Endothelial cell of umbilical vein (primary cell): Measurements from ENCODE around the gene PCLO. TPM values are rescaled to one million over a fixed set of nuclear protein-coding genes. Genes with fewer than 3 reads are reported as not detected.

Experiments used
- BruUV-seq: library from RNA; stranded (reverse); fragments of 400-500 nt; replicated peaks from 2 replicates; lab custom pipeline; 2021; lab: Mats Ljungman, UMichigan
- CTCF ChIA-PET: fragments of 300-600, 350-600 bp; sonication (Branson Sonifier 250); formaldehyde crosslinking; loops from one replicate; lab custom pipeline; 2021; ENCODE audit warnings: antibody characterized with exemption, inconsistent platforms; lab: Charles Lee
- POLR2A ChIA-PET: fragments of 300-600, 350-600 bp; sonication (Branson Sonifier 250); formaldehyde crosslinking; loops from one replicate; lab custom pipeline; 2021; ENCODE audit warnings: antibody characterized with exemption, inconsistent platforms; lab: Charles Lee
- DNase-seq: peaks from one replicate; pipeline ENCODE4 v3.0.0-alpha.2; 2011; ENCODE audit warnings: low read depth, low spot score
- FAIRE-seq: peaks from 2 replicates; lab custom pipeline; 2011; peaks lifted over from hg19 to GRCh38; lab: Jason Lieb, UNC
- H2AFZ ChIP-seq: 2 replicates; pipeline ENCODE4 v1.6.0; 2012; ENCODE audit warnings: low read depth, low read length, control low read depth, inconsistent platforms
- H3K27ac ChIP-seq: 2 replicates; pipeline ENCODE4 v1.5.1; 2011; ENCODE audit warnings: low read depth, mild to moderate bottlenecking, control low read depth, low read length, moderate library complexity; ENCODE audit not compliant: insufficient read depth
- H3K27me3 ChIP-seq, 2 experiments: 2 replicates each; pipeline versions ENCODE4 v1.6.0 to v1.6.1; 2011; ENCODE audit warnings: low read length in 2 of 2, mixed read lengths in 1 of 2; ENCODE audit not compliant: control insufficient read depth in 2 of 2, insufficient read depth in 2 of 2
- H3K36me3 ChIP-seq, 2 experiments: 2 replicates in 1 of 2; 3 replicates in 1 of 2; pipeline ENCODE4 v1.5.1; 2011; ENCODE audit warnings: low read length in 2 of 2, mild to moderate bottlenecking in 1 of 2, moderate library complexity in 1 of 2; ENCODE audit not compliant: control insufficient read depth in 2 of 2, insufficient read depth in 2 of 2; ENCODE audit errors: extremely low read depth in 1 of 2
- H3K4me1 ChIP-seq: 3 replicates; pipeline ENCODE4 v1.5.1; 2011; ENCODE audit warnings: mild to moderate bottlenecking, low read length; ENCODE audit not compliant: control insufficient read depth, insufficient read depth; ENCODE audit errors: extremely low read depth
- H3K4me2 ChIP-seq: 2 replicates; pipeline ENCODE4 v1.6.1; 2011; ENCODE audit warnings: low read length, control low read depth, mixed read lengths; ENCODE audit not compliant: insufficient read depth
- H3K4me3 ChIP-seq, 3 experiments: fragments of 200-600 bp in 1 of 3; sonication (generic), shearing (Covaris generic) in 1 of 3; replicated peaks in 1 of 3; 2 replicates each; pipeline ENCODE4 v1.5.1; 2011 to 2016; ENCODE audit warnings: control low read depth in 3 of 3, low read length in 3 of 3, mild to moderate bottlenecking in 2 of 3, inconsistent platforms in 1 of 3, low read depth in 1 of 3, moderate library complexity in 1 of 3; ENCODE audit not compliant: insufficient read depth in 1 of 3
- H3K79me2 ChIP-seq: 2 replicates; pipeline ENCODE4 v1.6.0; 2012; ENCODE audit warnings: low read length, inconsistent platforms; ENCODE audit not compliant: control insufficient read depth, insufficient read depth
- H3K9ac ChIP-seq: replicated peaks from 2 replicates; pipeline ENCODE3; 2011; ENCODE audit warnings: low read length, control low read depth; ENCODE audit not compliant: insufficient read depth; ENCODE audit errors: extremely low read depth
- H3K9me1 ChIP-seq: replicated peaks from 3 replicates; pipeline ENCODE4 v1.6.0; 2011; ENCODE audit warnings: mild to moderate bottlenecking, low read length; ENCODE audit not compliant: control insufficient read depth, insufficient read depth; ENCODE audit errors: extremely low read depth
- H3K9me3 ChIP-seq: replicated peaks from 2 replicates; pipeline ENCODE4 v1.5.1; 2012; ENCODE audit warnings: low read length, inconsistent platforms; ENCODE audit not compliant: control insufficient read depth, insufficient read depth
- H4K20me1 ChIP-seq: replicated peaks from 2 replicates; pipeline ENCODE3; 2011; ENCODE audit warnings: mild to moderate bottlenecking, low read length; ENCODE audit not compliant: control insufficient read depth, insufficient read depth; ENCODE audit errors: extremely low read depth
- EZH2 ChIP-seq: IDR thresholded peaks from 2 replicates; pipeline ENCODE4 v1.6.1; 2012; ENCODE audit warnings: borderline replicate concordance, low read depth, mild to moderate bottlenecking, moderate library complexity, low read length, inconsistent platforms; ENCODE audit not compliant: severe bottlenecking
- FOS ChIP-seq: IDR thresholded peaks from 2 replicates; pipeline ENCODE4 v1.6.1; 2011; ENCODE audit warnings: mild to moderate bottlenecking, low read length, moderate library complexity, borderline replicate concordance; ENCODE audit not compliant: insufficient read depth
- GATA2 ChIP-seq: IDR thresholded peaks from 2 replicates; pipeline ENCODE4 v1.7.0; 2011; ENCODE audit warnings: low read depth, mild to moderate bottlenecking, moderate library complexity, mixed read lengths, low read length; ENCODE audit not compliant: insufficient read length, insufficient read depth
- JUN ChIP-seq: IDR thresholded peaks from 2 replicates; pipeline ENCODE4 v1.6.1; 2011; ENCODE audit warnings: borderline replicate concordance, low read depth; ENCODE audit not compliant: insufficient read length, insufficient read depth
- MYC ChIP-seq: IDR thresholded peaks from one replicate; pipeline ENCODE4 v1.6.1; 2011; ENCODE audit warnings: mild to moderate bottlenecking, low read depth, low read length
- POLR2A ChIP-seq: IDR thresholded peaks from 2 replicates; pipeline ENCODE4 v1.6.1; 2012; ENCODE audit warnings: low read depth, mild to moderate bottlenecking, control low read depth, low read length
- POLR2AphosphoS5 ChIP-seq: IDR thresholded peaks from 2 replicates; pipeline ENCODE4 v1.6.1; 2012; ENCODE audit warnings: low read depth, mild to moderate bottlenecking, control low read depth, low read length, moderate library complexity; ENCODE audit not compliant: insufficient read depth
- dilution Hi-C: fragments of 300-500 bp; cut with MboI; formaldehyde crosslinking; loops from one replicate; pipeline ENCODE4 v1.15.0; 2019; ENCODE audit warnings: low sequenced_read_pairs; ENCODE audit not compliant: extremely low pct_ligation_motif_present
- intact Hi-C: fragments of 100-400 bp; cut with micrococcal nuclease; formaldehyde crosslinking; loops from one replicate; pipeline ENCODE4 v1.10.0; 2022
- polyA plus RNA-seq, 4 experiments: library from polyadenylated mRNA; depleted of rRNA in 3 of 4; stranded (reverse) in 3 of 4; unstranded in 1 of 4; fragments of >200 nt; gene quantifications; 2 replicates each; pipeline versions ENCODE4 v1.2.1 to v1.2.3, GENCODE V29; 2011 to 2012; ENCODE audit warnings: missing spikeins in 1 of 4
- total RNA-seq: library from RNA; stranded (reverse); gene quantifications from 2 replicates; pipeline ENCODE4 v1.2.3, GENCODE V29; 2021
- TF ChIP-seq, protein P1 (sequence below), 2 donors: IDR thresholded peaks; 1 replicate in 1 of 2; 2 replicates in 1 of 2; pipeline ENCODE4 v1.5.1; 2011; ENCODE audit warnings: low read length in 2 of 2, mild to moderate bottlenecking in 2 of 2, moderate library complexity in 2 of 2, control low read depth in 1 of 2, inconsistent platforms in 1 of 2, low read depth in 1 of 2; ENCODE audit not compliant: insufficient read depth in 1 of 2; ENCODE audit errors: extremely low read depth in 1 of 2
- TF ChIP-seq, protein P2 (sequence below): IDR thresholded peaks from 2 replicates; pipeline ENCODE4 v1.6.1; 2011; ENCODE audit not compliant: insufficient read depth, insufficient read length

Gene PCLO
- total and polyA plus RNA-seq, 2 donors (not counting 3 experiments of a cell fraction or from before 2014, with no cell fraction given): 0.04 to 0.75 TPM

DNA sequence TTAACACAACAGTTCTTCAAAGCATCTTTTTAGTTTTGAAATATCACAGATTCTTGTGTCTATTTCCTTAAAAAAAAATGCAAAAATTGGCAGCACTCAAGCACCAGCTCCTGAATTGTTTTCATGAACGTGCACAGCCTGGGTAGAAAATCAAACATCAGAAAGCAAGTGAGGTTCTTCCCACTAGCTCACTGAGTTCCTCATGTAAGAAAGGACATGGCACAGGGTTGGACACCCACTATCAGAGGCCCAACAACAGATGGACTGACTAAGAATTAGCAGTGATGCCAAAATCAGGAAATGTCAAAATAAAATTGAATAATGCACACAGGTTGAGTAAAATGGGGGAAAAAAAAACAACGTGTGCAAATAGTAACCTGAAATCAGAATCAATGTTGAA lies 146.8 kb downstream of the PCLO start:
- no peaks in the 10 kb centered on the region for H3K4me1 ChIP-seq
- H3K79me2 ChIP-seq: no peaks in the 10 kb centered on the region
- no peaks in the 10 kb centered on the region for H3K27me3 ChIP-seq
- POLR2A ChIA-PET: interaction anchor here (0.6 kb wide), 1 partner anchor 1710 kb away, joined by 3 read pairs; no protein-coding TSS in a partner anchor
- BruUV-seq: no TSS peak
- H3K9ac ChIP-seq: no peak overlapping the region
- dilution Hi-C loops: no loop called here
- DNase-seq: no peak
- TF ChIP-seq GATA2 (no peak), MYC (no peak), FOS (no peak), POLR2A (no peak)
- TF ChIP-seq, protein P1, sequence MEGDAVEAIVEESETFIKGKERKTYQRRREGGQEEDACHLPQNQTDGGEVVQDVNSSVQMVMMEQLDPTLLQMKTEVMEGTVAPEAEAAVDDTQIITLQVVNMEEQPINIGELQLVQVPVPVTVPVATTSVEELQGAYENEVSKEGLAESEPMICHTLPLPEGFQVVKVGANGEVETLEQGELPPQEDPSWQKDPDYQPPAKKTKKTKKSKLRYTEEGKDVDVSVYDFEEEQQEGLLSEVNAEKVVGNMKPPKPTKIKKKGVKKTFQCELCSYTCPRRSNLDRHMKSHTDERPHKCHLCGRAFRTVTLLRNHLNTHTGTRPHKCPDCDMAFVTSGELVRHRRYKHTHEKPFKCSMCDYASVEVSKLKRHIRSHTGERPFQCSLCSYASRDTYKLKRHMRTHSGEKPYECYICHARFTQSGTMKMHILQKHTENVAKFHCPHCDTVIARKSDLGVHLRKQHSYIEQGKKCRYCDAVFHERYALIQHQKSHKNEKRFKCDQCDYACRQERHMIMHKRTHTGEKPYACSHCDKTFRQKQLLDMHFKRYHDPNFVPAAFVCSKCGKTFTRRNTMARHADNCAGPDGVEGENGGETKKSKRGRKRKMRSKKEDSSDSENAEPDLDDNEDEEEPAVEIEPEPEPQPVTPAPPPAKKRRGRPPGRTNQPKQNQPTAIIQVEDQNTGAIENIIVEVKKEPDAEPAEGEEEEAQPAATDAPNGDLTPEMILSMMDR (IDR thresholded peaks at IDR 0.05; ENCODE audit: extremely low read depth in 1 of 2, insufficient read depth in 1 of 2, low read depth in 1 of 2, low read length in 2 of 2): no peak
- no peaks in the 10 kb centered on the region for H3K9me3 ChIP-seq
- no peak overlapping the region for H3K27ac ChIP-seq
- CTCF ChIA-PET: no interaction called here
- H3K4me3 ChIP-seq: no peak overlapping the region
- H3K9me1 ChIP-seq: no peaks in the 10 kb centered on the region
- intact Hi-C loops: no loop called here
- no peak overlapping the region for H3K4me2 ChIP-seq
- no peaks in the 10 kb centered on the region for H4K20me1 ChIP-seq
- H2AFZ ChIP-seq: no peak overlapping the region
- H3K36me3 ChIP-seq: no peaks in the 10 kb centered on the region
- no peak for FAIRE-seq

DNA sequence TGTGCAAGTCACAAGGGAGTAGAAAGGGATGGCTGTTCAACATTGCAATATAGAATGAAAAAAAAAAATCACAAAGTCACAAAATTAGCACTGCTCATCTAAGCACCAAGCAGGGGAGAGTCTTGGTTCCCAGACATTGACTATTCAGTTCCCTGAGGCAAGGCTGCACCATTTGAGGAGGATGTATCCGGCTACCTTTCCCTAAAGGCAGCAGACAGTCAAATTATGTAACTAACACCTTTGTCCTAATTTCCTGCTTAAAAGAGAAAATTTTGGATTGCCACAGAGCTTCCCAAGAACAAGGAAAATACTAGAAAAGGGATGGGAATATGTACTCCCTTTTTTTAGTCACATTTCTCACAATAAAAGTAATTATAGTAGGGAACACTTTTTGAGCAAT lies 148.1 kb downstream of the PCLO start:
- BruUV-seq: no TSS peak
- Histone ChIP-seq H2AFZ (no peak overlapping the region), H3K36me3 (no peaks in the 10 kb centered on the region), H3K9me1 (no peaks in the 10 kb centered on the region), H3K9me3 (no peaks in the 10 kb centered on the region), H3K79me2 (no peaks in the 10 kb centered on the region), H3K4me2 (no peak overlapping the region), H4K20me1 (no peaks in the 10 kb centered on the region), H3K4me3 (no peak overlapping the region), H3K27me3 (no peaks in the 10 kb centered on the region), H3K9ac (no peak overlapping the region), H3K27ac (no peak overlapping the region), H3K4me1 (no peaks in the 10 kb centered on the region)
- dilution Hi-C loops: no loop called here
- POLR2A ChIA-PET: no interaction called here
- no peak for DNase-seq
- TF ChIP-seq GATA2 (no peak), POLR2AphosphoS5 (no peak), EZH2 (no peak), JUN (no peak), POLR2A (no peak), FOS (no peak), MYC (no peak)
- TF ChIP-seq, protein P1 (IDR thresholded peaks at IDR 0.05; ENCODE audit: extremely low read depth in 1 of 2, insufficient read depth in 1 of 2, low read depth in 1 of 2, low read length in 2 of 2): no peak
- TF ChIP-seq, protein P2, sequence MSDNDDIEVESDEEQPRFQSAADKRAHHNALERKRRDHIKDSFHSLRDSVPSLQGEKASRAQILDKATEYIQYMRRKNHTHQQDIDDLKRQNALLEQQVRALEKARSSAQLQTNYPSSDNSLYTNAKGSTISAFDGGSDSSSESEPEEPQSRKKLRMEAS: no peak
- no peak for FAIRE-seq
- intact Hi-C loops: no loop called here
- CTCF ChIA-PET: no interaction called here
